ENCODE measurements around the gene UST. TPM values are rescaled to one million over a fixed set of nuclear protein-coding genes. Genes with fewer than 3 reads are reported as not detected.
"Not testable (repeated sequence)": the region's sequence is repeated elsewhere in the genome, so short reads cannot be mapped to it uniquely, and the experiment has no call there.

The UST gene
- total RNA-seq, 1 experiment from 2014 or later, result 3.9 TPM

GRCh38 chr6:148760568-148761526 lies 14.0 kb downstream of the UST start:
- no peak for ATAC-seq
- H3K4me3 ChIP-seq (ENCODE audit: low read length), result no peak overlapping the region
- H3K4me2 ChIP-seq (ENCODE audit: low read length), result no peak overlapping the region
- no peak overlapping the region for H2AFZ ChIP-seq (ENCODE audit: low read length)
- H3F3A ChIP-seq (ENCODE audit: low read length, unreplicated experiment), result no peaks in the 10 kb centered on the region
- no peak for DNase-seq
- CTCF ChIA-PET, result no interaction called here
- H3K27me3 ChIP-seq (ENCODE audit: low read length), result no peaks in the 10 kb centered on the region
- no TSS peak for BruUV-seq (replicated peaks)
- TF ChIP-seq EZH2 (IDR thresholded peaks at IDR 0.05; ENCODE audit: low read length, unreplicated experiment), result no peak
- TF ChIP-seq CTCF (conservative IDR thresholded peaks at IDR 0.05; ENCODE audit: low read depth, low read length), result no peak
- TF ChIP-seq EZH2phosphoT487 (IDR thresholded peaks at IDR 0.05; ENCODE audit: borderline replicate concordance, low read length), result no peak
- POLR2A ChIA-PET (ENCODE audit: unreplicated experiment), result no interaction called here
- H3K9ac ChIP-seq (ENCODE audit: low read length), result no peak overlapping the region
- H3K4me1 ChIP-seq (ENCODE audit: insufficient read depth, low read length), result no peaks in the 10 kb centered on the region
- no peaks in the 10 kb centered on the region for H3K36me3 ChIP-seq (ENCODE audit: low read depth, low read length)
- H3K9me3 ChIP-seq (ENCODE audit: low read length), result no peaks in the 10 kb centered on the region
- H3K27ac ChIP-seq (ENCODE audit: low read length), result no peak overlapping the region
- no peaks in the 10 kb centered on the region for H4K20me1 ChIP-seq (ENCODE audit: low read length)
- H3K9me2 ChIP-seq (replicated peaks; ENCODE audit: low read length), result no peaks in the 10 kb centered on the region
- H3K79me2 ChIP-seq (ENCODE audit: low read length), result no peaks in the 10 kb centered on the region
- intact Hi-C loops (cut with micrococcal nuclease), result no loop called here

GRCh38 chr6:148761527-148762011 lies 14.7 kb downstream of the UST start:
- Histone ChIP-seq H3K9me3 (ENCODE audit: low read length) (no peaks in the 10 kb centered on the region), H3K27me3 (ENCODE audit: low read length) (no peaks in the 10 kb centered on the region), H3K4me3 (ENCODE audit: low read length) (no peak overlapping the region), H3K9me2 (replicated peaks; ENCODE audit: low read length) (no peaks in the 10 kb centered on the region), H3K9ac (ENCODE audit: low read length) (no peak overlapping the region), H3F3A (ENCODE audit: low read length, unreplicated experiment) (no peaks in the 10 kb centered on the region), H3K4me2 (ENCODE audit: low read length) (no peak overlapping the region), H4K20me1 (ENCODE audit: low read length) (no peaks in the 10 kb centered on the region), H3K36me3 (ENCODE audit: low read depth, low read length) (no peaks in the 10 kb centered on the region), H3K27ac (ENCODE audit: low read length) (no peak overlapping the region), H3K4me1 (ENCODE audit: insufficient read depth, low read length) (no peaks in the 10 kb centered on the region), H2AFZ (ENCODE audit: low read length) (no peak overlapping the region), H3K79me2 (ENCODE audit: low read length) (no peaks in the 10 kb centered on the region)
- BruUV-seq (replicated peaks), result no TSS peak
- no peak for DNase-seq
- ChIA-PET CTCF (no interaction called here), POLR2A (ENCODE audit: unreplicated experiment) (no interaction called here)
- TF ChIP-seq CTCF (conservative IDR thresholded peaks at IDR 0.05; ENCODE audit: low read depth, low read length) (no peak), EZH2 (IDR thresholded peaks at IDR 0.05; ENCODE audit: low read length, unreplicated experiment) (no peak), EZH2phosphoT487 (IDR thresholded peaks at IDR 0.05; ENCODE audit: borderline replicate concordance, low read length) (no peak)
- intact Hi-C loops (cut with micrococcal nuclease), result no loop called here
- ATAC-seq, result no peak

- H3K4me2 ChIP-seq (ENCODE audit: low read length), result no peak overlapping the region
- H4K20me1 ChIP-seq (ENCODE audit: low read length), result no peaks in the 10 kb centered on the region
- H3K27me3 ChIP-seq (ENCODE audit: low read length), result no peaks in the 10 kb centered on the region
- intact Hi-C loops (cut with micrococcal nuclease), result no loop called here
- no peak overlapping the region for H2AFZ ChIP-seq (ENCODE audit: low read length)
- no peak overlapping the region for H3K27ac ChIP-seq (ENCODE audit: low read length)
- no peaks in the 10 kb centered on the region for H3K9me3 ChIP-seq (ENCODE audit: low read length)
- no peak for ATAC-seq
- BruUV-seq (replicated peaks), result no TSS peak
- H3K79me2 ChIP-seq (ENCODE audit: low read length), result no peaks in the 10 kb centered on the region
- no peaks in the 10 kb centered on the region for H3K36me3 ChIP-seq (ENCODE audit: low read depth, low read length)
- no peaks in the 10 kb centered on the region for H3K4me1 ChIP-seq (ENCODE audit: insufficient read depth, low read length)
- no peak for TF ChIP-seq CTCF (conservative IDR thresholded peaks at IDR 0.05; ENCODE audit: low read depth, low read length)
- no peak for TF ChIP-seq EZH2phosphoT487 (IDR thresholded peaks at IDR 0.05; ENCODE audit: borderline replicate concordance, low read length)
- no peak for TF ChIP-seq EZH2 (IDR thresholded peaks at IDR 0.05; ENCODE audit: low read length, unreplicated experiment)
- no peaks in the 10 kb centered on the region for H3F3A ChIP-seq (ENCODE audit: low read length, unreplicated experiment)
- ChIA-PET POLR2A (ENCODE audit: unreplicated experiment) (no interaction called here), CTCF (interaction anchor here (0.5 kb wide), 1 partner anchor 176 kb away, joined by 4 read pairs; no protein-coding TSS in a partner anchor)
- no peak overlapping the region for H3K4me3 ChIP-seq (ENCODE audit: low read length)
- no peaks in the 10 kb centered on the region for H3K9me2 ChIP-seq (replicated peaks; ENCODE audit: low read length)
- H3K9ac ChIP-seq (ENCODE audit: low read length), result no peak overlapping the region
- no peak for DNase-seq
These were observed 15.4 kb downstream of the UST start for GRCh38 chr6:148762231-148762630.

- H3K79me2 ChIP-seq (ENCODE audit: low read length); H2AFZ ChIP-seq (ENCODE audit: low read length); H3K4me2 ChIP-seq (ENCODE audit: low read length); CTCF ChIA-PET; H3K27me3 ChIP-seq (ENCODE audit: low read length); ATAC-seq; H3F3A ChIP-seq (ENCODE audit: low read length, unreplicated experiment); H3K36me3 ChIP-seq (ENCODE audit: low read depth, low read length); H3K9me3 ChIP-seq (ENCODE audit: low read length); H4K20me1 ChIP-seq (ENCODE audit: low read length); H3K9ac ChIP-seq (ENCODE audit: low read length); H3K4me3 ChIP-seq (ENCODE audit: low read length); H3K27ac ChIP-seq (ENCODE audit: low read length); POLR2A ChIA-PET (ENCODE audit: unreplicated experiment); H3K9me2 ChIP-seq (replicated peaks; ENCODE audit: low read length); intact Hi-C loops (cut with micrococcal nuclease); DNase-seq; H3K4me1 ChIP-seq (ENCODE audit: insufficient read depth, low read length); BruUV-seq (replicated peaks): not testable (repeated sequence)
These were observed 17.6 kb downstream of the UST start for GRCh38 chr6:148764259-148765020.
